ENCODE measurements around the gene GPATCH2L.

DNA sequence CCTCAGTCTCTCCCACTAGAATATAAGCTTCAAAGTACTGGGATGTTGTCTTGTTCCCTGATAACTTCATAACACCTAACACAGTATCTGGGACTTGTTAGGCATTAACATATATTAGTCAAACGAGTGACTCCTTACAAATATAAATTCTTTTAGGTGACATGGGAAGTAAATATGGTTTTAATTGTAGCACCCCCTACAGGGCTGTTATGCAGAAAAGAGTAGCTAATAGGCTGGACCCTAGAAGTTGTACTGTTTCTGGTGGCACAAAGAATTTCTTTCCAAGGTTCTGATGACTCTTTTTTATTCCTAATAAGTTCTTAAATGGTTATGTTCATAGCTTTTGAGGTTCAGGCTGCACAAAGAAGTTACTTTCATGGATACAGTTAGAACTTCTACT, 29.8 kb downstream of the GPATCH2L start:
- TF ChIP-seq EZH2phosphoT487 (IDR thresholded peaks at IDR 0.05; ENCODE audit: insufficient read depth, low read depth) (no peak), EZH2 (IDR thresholded peaks at IDR 0.05; ENCODE audit: insufficient read depth, poor library complexity, severe bottlenecking) (no peak)

Data from GM23248 (cell line).